ENCODE results near the gene ASB10.

GRCh38 chr7:151210087-151210854 is 23.2 kb upstream of the ASB10 start, which contains the start of gene H2BK1:
- no peak for TF ChIP-seq CTCF (IDR thresholded peaks at IDR 0.05)
- TF ChIP-seq POLR2A (IDR thresholded peaks at IDR 0.05) = no peak
